GM12878 (cell line): ENCODE results near the gene ABCG1. TPM values are rescaled to one million over a fixed set of nuclear protein-coding genes. Genes with fewer than 3 reads are reported as not detected.

Experiments
- ATAC-seq: fragments of 200-7000 bp; cut with Tn5 transposase; 3 replicates; pipeline ENCODE4 v1.9.1; 2020; ENCODE audit warnings: mild to moderate bottlenecking, moderate library complexity
- BruUV-seq: library from RNA; stranded (reverse); fragments of 400-500 nt; replicated peaks from 2 replicates; lab custom pipeline; 2021; lab: Mats Ljungman, UMichigan
- CTCF ChIA-PET: fragments of 300-600 bp; sonication (Branson Sonifier 250); formaldehyde crosslinking; extraction: SDS; loops from one replicate; lab custom pipeline; 2021; ENCODE audit warnings: inconsistent platforms; lab: Yijun Ruan, JAX
- POLR2A ChIA-PET: fragments of 350-600 bp; formaldehyde crosslinking; extraction: SDS; loops from one replicate; lab custom pipeline; 2021; ENCODE audit warnings: inconsistent platforms; lab: Charles Lee
- RAD21 ChIA-PET: fragments of 300-600 bp; sonication (Branson Sonifier 250); formaldehyde crosslinking; loops from one replicate; lab custom pipeline; 2023; ENCODE audit warnings: antibody characterized with exemption; ENCODE audit not compliant: unreplicated experiment; lab: Charles Lee
- SMC1A ChIA-PET: fragments of 300-600 bp; sonication (Branson Sonifier 250); formaldehyde crosslinking; loops from one replicate; lab custom pipeline; 2023; ENCODE audit not compliant: unreplicated experiment, uncharacterized antibody; lab: Charles Lee
- DNase-seq: peaks from one replicate; pipeline ENCODE4 v3.0.0-alpha.2; 2011; ENCODE audit warnings: low read depth, low spot score
- FAIRE-seq: peaks from 3 replicates; lab custom pipeline; 2011; peaks lifted over from hg19 to GRCh38; lab: Jason Lieb, UNC
- H2AFZ ChIP-seq: 2 replicates; pipeline ENCODE4 v1.6.0; 2011; ENCODE audit warnings: low read depth, low read length, control low read depth; ENCODE audit not compliant: control insufficient read depth
- H3K27ac ChIP-seq: 2 replicates; pipeline ENCODE4 v1.5.1; 2011; ENCODE audit warnings: control low read depth; ENCODE audit not compliant: control insufficient read depth, insufficient read depth
- H3K27me3 ChIP-seq, 2 experiments: replicated peaks in 1 of 2; 2 replicates each; pipeline versions ENCODE4 v1.6.0 to v1.6.1; 2011; ENCODE audit warnings: low read length in 1 of 2; ENCODE audit not compliant: control insufficient read depth in 2 of 2, insufficient read depth in 2 of 2
- H3K36me3 ChIP-seq, 2 experiments: 2 replicates each; pipeline ENCODE4 v1.5.1; 2011; ENCODE audit warnings: low read length in 1 of 2; ENCODE audit not compliant: control insufficient read depth in 2 of 2, insufficient read depth in 2 of 2
- H3K4me1 ChIP-seq: 2 replicates; pipeline ENCODE4 v1.6.1; 2011; ENCODE audit warnings: mild to moderate bottlenecking, low read length, moderate library complexity, mixed read lengths; ENCODE audit not compliant: control insufficient read depth, insufficient read depth
- H3K4me2 ChIP-seq: 2 replicates; pipeline ENCODE4 v1.6.0; 2011; ENCODE audit warnings: control low read depth; ENCODE audit not compliant: control insufficient read depth, insufficient read depth
- H3K4me3 ChIP-seq: fragments of 200-600 bp; sonication (generic); 2 replicates; pipeline ENCODE4 v1.5.1; 2016
- H3K79me2 ChIP-seq: 2 replicates; pipeline ENCODE4 v1.6.0; 2011; ENCODE audit warnings: low read length; ENCODE audit not compliant: control insufficient read depth, insufficient read depth
- H3K9ac ChIP-seq: 2 replicates; pipeline ENCODE4 v1.8.0; 2011; ENCODE audit warnings: low read length, control low read depth, mixed read lengths; ENCODE audit not compliant: control insufficient read depth, insufficient read depth
- H3K9me3 ChIP-seq: replicated peaks from 3 replicates; pipeline ENCODE4 v1.5.1; 2011; ENCODE audit warnings: mild to moderate bottlenecking, low read length; ENCODE audit not compliant: control insufficient read depth, insufficient read depth
- H4K20me1 ChIP-seq: 2 replicates; pipeline ENCODE4 v1.6.0; 2011; ENCODE audit not compliant: control insufficient read depth, insufficient read depth
- BCL11A ChIP-seq: IDR thresholded peaks from 2 replicates; pipeline ENCODE4 v1.6.1; 2011; ENCODE audit warnings: low read depth, low read length
- CBX5 ChIP-seq: sonication (generic); IDR thresholded peaks from 2 replicates; pipeline ENCODE4 v1.6.1; 2016; ENCODE audit warnings: low read depth, moderate library complexity, mild to moderate bottlenecking, inconsistent platforms
- CREB1 ChIP-seq: IDR thresholded peaks from 2 replicates; pipeline ENCODE4 v1.6.1; 2012; ENCODE audit warnings: low read depth, mild to moderate bottlenecking, inconsistent platforms
- CREM ChIP-seq: IDR thresholded peaks from 2 replicates; pipeline ENCODE4 v1.6.1; 2014; ENCODE audit warnings: antibody characterized with exemption, low read depth
- ELK1 ChIP-seq: IDR thresholded peaks from 2 replicates; pipeline ENCODE4 v1.6.1; 2012; ENCODE audit warnings: low read depth, low read length, improper control_type of control experiment
- GABPA ChIP-seq: IDR thresholded peaks from 2 replicates; pipeline ENCODE4 v1.6.1; 2014; ENCODE audit warnings: antibody characterized with exemption, low read depth, mild to moderate bottlenecking, inconsistent platforms
- HDAC6 ChIP-seq: fragments of 200-600 bp; sonication (generic); IDR thresholded peaks from one replicate; pipeline ENCODE4 v1.8.0; 2017; ENCODE audit warnings: antibody characterized with exemption; ENCODE audit not compliant: unreplicated experiment
- IKZF2 ChIP-seq, 2 experiments: fragments of 450-650 bp; IDR thresholded peaks; 2 replicates each; pipeline ENCODE4 v1.6.1; 2017; ENCODE audit warnings: mild to moderate bottlenecking in 2 of 2, moderate library complexity in 2 of 2
- IRF4 ChIP-seq: IDR thresholded peaks from 2 replicates; pipeline ENCODE4 v1.6.1; 2011; ENCODE audit warnings: low read depth, low read length
- JUNB ChIP-seq: IDR thresholded peaks from 2 replicates; pipeline ENCODE4 v1.6.1; 2016; ENCODE audit warnings: antibody characterized with exemption, mild to moderate bottlenecking
- MYC ChIP-seq: IDR thresholded peaks from 2 replicates; pipeline ENCODE4 v1.6.1; 2011; ENCODE audit warnings: mild to moderate bottlenecking, low read length, moderate library complexity, inconsistent platforms; ENCODE audit not compliant: insufficient read depth, insufficient replicate concordance, insufficient read length, severe bottlenecking
- POLR2A ChIP-seq: IDR thresholded peaks from 2 replicates; pipeline ENCODE4 v1.6.1; 2011; ENCODE audit warnings: low read depth, mild to moderate bottlenecking, low read length
- POLR2AphosphoS5 ChIP-seq: IDR thresholded peaks from 2 replicates; pipeline ENCODE4 v1.6.1; 2011; ENCODE audit warnings: mild to moderate bottlenecking, low read length, inconsistent platforms
- POU2F2 ChIP-seq: IDR thresholded peaks from 3 replicates; pipeline ENCODE4 v1.6.1; 2011; ENCODE audit warnings: low read depth, mild to moderate bottlenecking, low read length, borderline replicate concordance
- RUNX3 ChIP-seq: IDR thresholded peaks from 2 replicates; pipeline ENCODE4 v1.6.1; 2012; ENCODE audit warnings: low read length, inconsistent platforms
- SKIL ChIP-seq: fragments of 450-650 bp; IDR thresholded peaks from 2 replicates; pipeline ENCODE4 v1.6.1; 2017; ENCODE audit warnings: mild to moderate bottlenecking, low read depth, inconsistent platforms; ENCODE audit not compliant: poor library complexity, severe bottlenecking
- TAF1 ChIP-seq: IDR thresholded peaks from 2 replicates; pipeline ENCODE4 v1.6.1; 2011; ENCODE audit warnings: mild to moderate bottlenecking, low read depth, low read length, borderline replicate concordance
- WGBS: methylation state at CpG from one replicate; pipeline ENCODE4 v1.1.6; 2016; ENCODE audit warnings: low lambda C conversion rate; ENCODE audit not compliant: insufficient replicate concordance, insufficient coverage; ENCODE audit errors: missing lambda C conversion rate; 5-methylcytosine and 5-hydroxymethylcytosine counted together
- in situ Hi-C: fragments of 300-500 bp; cut with MboI; formaldehyde crosslinking; loops from 9 replicates; pipeline ENCODE4 v1.14.3; 2018; ENCODE audit warnings: mixed read lengths
- intact Hi-C: fragments of 100-400 bp; cut with micrococcal nuclease; formaldehyde crosslinking; loops from one replicate; pipeline ENCODE4 v1.14.2; 2022; ENCODE audit not compliant: unreplicated experiment
- polyA plus RNA-seq, 11 experiments: library from polyadenylated mRNA; depleted of rRNA in 4 of 11; unstranded in 6 of 11; stranded (reverse) in 5 of 11; fragments of >200 nt; fragmentation: Nextera tagmentation in 4 of 11; fragmentation: Illumina TruSeq in 1 of 11; extraction: Ambion mirVana in 4 of 11; extraction: Trizol in 1 of 11; gene quantifications; 1 replicate in 1 of 11; 2 replicates in 10 of 11; pipeline versions ENCODE4 v1.2.1 to v1.2.3, GENCODE V29; 2011 to 2016; ENCODE audit warnings: inconsistent platforms in 2 of 11, missing spikeins in 2 of 11, low read depth in 1 of 11
- total RNA-seq, 4 experiments: library from RNA; depleted of rRNA in 3 of 4; stranded (reverse); fragments of >200 nt in 3 of 4; fragmentation: Illumina TruSeq in 1 of 4; extraction: Trizol in 1 of 4; gene quantifications; 2 replicates each; pipeline versions ENCODE4 v1.2.1 to v1.2.3, GENCODE V29; 2013 to 2021

ABCG1 gene
- total and polyA plus RNA-seq, 10 of the 15 experiments (the other 5 are each of a cell fraction or from before 2014, with no cell fraction given) = 0.59 to 19.3 (median 5.7) TPM

- in situ Hi-C loops = no loop called here
- peak overlapping the region; percentile 92 for H3K27ac ChIP-seq
- H3K27me3 ChIP-seq = no peaks in the 10 kb centered on the region
- H3K9me3 ChIP-seq = no peaks in the 10 kb centered on the region; the same call in 1 of the 3 replicates
- FAIRE-seq (peak; percentile 96), DNase-seq (peak; percentile 92), ATAC-seq (peak; percentile 99)
- H3K4me2 ChIP-seq = peak overlapping the region; percentile 64
- no peaks in the 10 kb centered on the region for H3K36me3 ChIP-seq
- ChIA-PET CTCF (interaction anchor here (0.8 to 3.8 kb wide), 10 partner anchors 24 to 348 kb away, joined by 3 to 19 read pairs (median 4); no protein-coding TSS in a partner anchor), SMC1A (interaction anchor here (0.6 to 3.6 kb wide), 17 partner anchors 9 to 114 kb away, joined by 3 to 23 read pairs (median 6); no protein-coding TSS in a partner anchor), RAD21 (interaction anchor here (0.7 to 2.4 kb wide), 10 partner anchors 9 to 406 kb away, joined by 3 to 18 read pairs (median 4); partner anchors contain the start of gene ABCG1), POLR2A (interaction anchor here (0.8 to 1.7 kb wide), 8 partner anchors 10 to 46 kb away, joined by 3 to 14 read pairs (median 4); no protein-coding TSS in a partner anchor)
- H3K4me1 ChIP-seq = peaks cover 19% of the 10 kb centered on the region
- peak overlapping the region; percentile 47 for H3K9ac ChIP-seq
- no peaks in the 10 kb centered on the region for H3K79me2 ChIP-seq
- BruUV-seq = no TSS peak
- H3K4me3 ChIP-seq = peak overlapping the region; percentile 29; the same call in 1 of the 2 replicates
- peak overlapping the region; percentile 88 for H2AFZ ChIP-seq
- WGBS = 9% methylated on average over 8 of the region's 8 CpGs
- intact Hi-C loops = loop anchor here (5.0 kb wide), 1 partner anchor 44 kb away; no protein-coding TSS in a partner anchor
- H4K20me1 ChIP-seq = no peaks in the 10 kb centered on the region; the same call in 1 of the 2 replicates
- TF ChIP-seq JUNB = peak; percentile 71
- 0 out of 2 replicates have a peak, but pooled peaks have one; percentile 31 for TF ChIP-seq CREM
- peak; percentile 48 to 69 for TF ChIP-seq IKZF2 (IDR thresholded peaks at IDR 0.05)
- peak; percentile 24; the same call in 1 of the 2 replicates for TF ChIP-seq CBX5
- peak; percentile 69 for TF ChIP-seq SKIL
- TF ChIP-seq CREB1 = 0 out of 2 replicates have a peak, but pooled peaks have one; percentile 9
- TF ChIP-seq RUNX3 = peak; percentile 95
- TF ChIP-seq GABPA = peak; percentile 61; the same call in 1 of the 2 replicates
- no peak for TF ChIP-seq MYC
- no peak for TF ChIP-seq BCL11A
- TF ChIP-seq TAF1 = peak; percentile 80; the same call in 1 of the 2 replicates
- peak; percentile 62; the same call in 1 of the 3 replicates for TF ChIP-seq POU2F2
- no peak for TF ChIP-seq HDAC6
- TF ChIP-seq POLR2A = peak; percentile 72
- peak; percentile 83 for TF ChIP-seq POLR2AphosphoS5
- 0 out of 2 replicates have a peak, but pooled peaks have one; percentile 38 for TF ChIP-seq ELK1
- peak; percentile 62; the same call in 1 of the 2 replicates for TF ChIP-seq IRF4
These were observed 30.8 kb upstream of the ABCG1 start for GRCh38 chr21:42187976-42188653.
